Ammon's horn (tissue), 1 donor: ENCODE data around the gene GPM6B.
A peak's percentile ranks its signal among the peaks of the same experiment; 100 is the strongest.

Experiments
- DNase-seq: peaks from one replicate; pipeline ENCODE4 v3.0.0-alpha.2; 2016; ENCODE audit warnings: low spot score

The GPM6B gene

DNA sequence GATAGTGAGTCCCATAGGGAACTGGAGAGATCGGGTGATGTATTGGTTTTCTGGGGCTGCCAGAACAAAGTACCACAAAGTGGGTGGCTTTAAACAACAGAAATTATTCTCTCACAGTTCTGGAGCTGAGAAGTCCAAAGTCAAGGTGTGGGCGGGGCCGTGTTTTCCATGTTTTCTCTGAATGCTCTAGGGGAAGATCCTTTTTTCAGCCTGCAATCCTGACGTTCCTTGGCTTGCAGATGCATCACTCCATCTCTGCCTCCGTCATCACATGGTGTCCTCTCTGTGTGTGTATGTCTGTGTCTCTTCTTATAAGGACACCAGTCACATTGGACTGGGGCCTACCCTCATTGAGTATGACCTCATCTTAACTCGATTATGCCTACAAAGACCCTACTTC lies 7.9 kb upstream of the GPM6B start:
- no peak for DNase-seq

GRCh38 chrX:13821738-13822137 lies 4.8 kb upstream of the GPM6B start:
- no peak for DNase-seq

GRCh38 chrX:13816176-13816575 lies 717 bp downstream of the GPM6B start:
- DNase-seq = no peak

GRCh38 chrX:13815664-13816063 lies 1.2 kb downstream of the GPM6B start:
- no peak for DNase-seq

GRCh38 chrX:13808865-13809264 lies 8.0 kb downstream of the GPM6B start:
- no peak for DNase-seq

DNA sequence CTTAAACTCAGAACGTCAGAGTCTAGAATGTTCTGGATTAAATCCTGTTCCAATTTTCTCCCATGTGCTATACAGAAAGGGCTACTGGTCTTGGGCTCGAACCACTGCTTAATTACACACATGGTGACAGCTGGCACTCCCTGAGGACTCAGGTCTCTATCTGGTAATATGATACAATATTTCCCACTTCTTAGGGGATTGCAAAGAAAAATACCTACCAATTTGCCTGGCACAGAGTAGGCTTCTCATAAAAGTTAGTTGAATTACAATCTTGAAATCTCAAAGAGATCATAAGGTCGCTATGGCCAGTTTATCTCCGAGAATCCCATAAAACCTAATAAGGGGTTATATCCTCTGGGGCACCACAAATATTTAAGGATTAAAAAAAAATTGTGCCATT lies 8.6 kb downstream of the GPM6B start:
- no peak for DNase-seq

GRCh38 chrX:13805241-13805640 lies 11.7 kb downstream of the GPM6B start:
- no peak for DNase-seq

GRCh38 chrX:13803116-13803515 lies 13.8 kb downstream of the GPM6B start:
- no peak for DNase-seq

DNA sequence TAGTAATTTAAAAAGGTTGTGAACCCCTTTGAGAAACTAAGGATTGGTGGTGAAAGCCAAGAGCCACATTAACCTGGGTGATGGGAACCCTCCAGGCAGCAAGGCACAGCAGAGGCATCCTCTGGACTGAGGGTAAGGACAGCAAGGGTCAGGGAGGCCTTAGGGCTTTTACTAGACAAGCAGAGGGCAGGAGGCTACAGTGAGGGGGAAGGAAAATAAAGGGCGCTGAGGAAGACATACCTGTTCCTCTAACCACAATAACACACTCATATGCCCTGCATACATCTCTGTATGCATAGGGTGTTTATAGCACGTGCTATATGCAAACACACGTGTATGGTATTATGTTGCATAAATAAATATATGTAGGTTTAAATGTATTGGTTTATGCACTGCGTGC lies 18.7 kb downstream of the GPM6B start:
- DNase-seq = no peak

DNA sequence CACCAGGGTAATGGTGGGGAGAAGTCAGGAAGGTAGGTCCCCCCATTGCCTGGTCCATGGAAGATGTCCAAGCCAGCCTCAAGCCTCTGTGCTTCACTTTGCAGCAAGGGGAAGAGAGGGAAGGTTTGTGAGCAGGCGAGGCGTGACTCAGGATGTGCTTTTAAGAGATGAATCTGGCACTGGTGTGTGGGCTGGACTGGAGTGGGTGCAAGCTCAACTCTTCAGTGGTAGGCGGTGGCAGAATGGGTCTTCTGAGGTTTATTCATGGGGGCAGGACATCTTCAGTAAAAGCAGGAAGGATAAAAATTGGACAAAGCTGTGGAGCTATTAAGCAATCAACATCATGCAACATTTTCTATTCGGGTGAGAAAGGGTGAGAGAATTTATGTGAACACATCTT lies 19.4 kb downstream of the GPM6B start:
- peak; percentile 31 for DNase-seq

GRCh38 chrX:13794417-13794816 lies 22.5 kb downstream of the GPM6B start:
- no peak for DNase-seq

DNA sequence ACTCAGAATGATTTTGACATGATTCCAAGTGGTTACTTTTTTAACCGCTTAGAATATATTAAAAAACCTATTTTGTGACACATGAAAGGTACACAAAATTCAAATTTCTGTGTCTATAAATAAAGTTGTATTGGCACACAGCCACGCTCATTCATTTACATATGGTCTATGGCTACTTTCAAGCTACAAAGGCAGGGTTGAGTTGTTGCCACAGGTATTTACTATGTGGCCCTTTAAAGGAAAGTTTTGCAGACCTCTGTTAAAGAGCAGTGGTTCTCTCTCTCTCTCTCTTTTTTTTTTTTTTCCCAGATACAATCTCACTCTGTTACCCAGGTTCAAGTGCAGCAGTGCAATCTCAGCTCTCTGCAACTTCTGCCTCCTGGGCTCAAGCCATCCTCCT lies 23.0 kb downstream of the GPM6B start:
- DNase-seq = no peak

GRCh38 chrX:13791559-13791958 lies 25.3 kb downstream of the GPM6B start:
- peak; percentile 88 for DNase-seq

- DNase-seq = no peak
These were observed 25.7 kb downstream of the GPM6B start for GRCh38 chrX:13791145-13791544.

- DNase-seq = no peak
These were observed 26.4 kb downstream of the GPM6B start for GRCh38 chrX:13790206-13791131.

DNA sequence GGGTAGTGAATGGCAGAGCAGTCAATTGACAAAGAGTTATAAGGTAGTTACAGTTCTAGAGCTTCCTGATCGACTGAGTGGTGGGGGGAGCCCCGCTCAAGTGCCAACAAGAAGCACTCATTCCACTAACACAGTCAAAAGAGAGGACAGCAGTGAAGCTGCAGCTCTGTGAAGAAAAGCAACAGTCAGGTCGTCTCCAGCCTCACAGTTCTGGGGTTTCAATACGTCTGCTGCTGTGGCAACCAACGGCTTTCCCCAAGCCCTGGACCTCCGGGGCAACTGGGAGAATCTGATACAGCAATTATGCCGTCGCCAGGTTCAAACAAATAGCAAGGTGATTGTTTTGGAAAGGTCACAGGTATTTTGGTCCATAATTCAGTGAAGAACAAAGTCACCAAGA lies 30.8 kb downstream of the GPM6B start:
- DNase-seq = no peak

DNA sequence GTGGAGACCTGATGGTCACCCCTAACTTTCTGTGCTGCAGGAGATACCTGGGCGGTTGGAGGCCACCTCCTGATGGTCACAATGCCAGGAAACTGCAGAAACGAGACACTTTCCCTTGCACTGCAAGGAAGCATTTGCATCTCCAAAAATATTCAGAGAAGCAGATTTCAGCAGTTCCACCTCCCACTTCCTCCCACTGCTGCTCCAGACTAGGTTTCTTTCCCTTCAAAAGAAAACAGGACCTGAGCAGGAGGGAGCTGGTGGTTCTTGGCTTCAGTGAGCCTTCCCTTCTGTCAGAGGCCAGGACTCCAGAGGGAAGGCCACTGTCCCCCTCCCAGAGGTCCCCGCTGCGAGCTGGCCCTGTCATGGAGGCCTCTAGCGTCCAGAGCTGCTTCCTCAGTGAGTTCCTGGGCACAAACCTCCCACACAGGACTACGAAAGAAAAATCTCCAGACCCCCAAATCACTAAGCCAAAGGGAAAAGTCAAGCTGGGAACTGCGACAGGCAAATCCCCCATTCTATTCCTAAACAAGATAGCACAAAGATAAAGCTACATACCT lies 35.9 kb downstream of the GPM6B start:
- no peak for DNase-seq

GRCh38 chrX:13778916-13779315 lies 38.0 kb downstream of the GPM6B start:
- DNase-seq = no peak

DNA sequence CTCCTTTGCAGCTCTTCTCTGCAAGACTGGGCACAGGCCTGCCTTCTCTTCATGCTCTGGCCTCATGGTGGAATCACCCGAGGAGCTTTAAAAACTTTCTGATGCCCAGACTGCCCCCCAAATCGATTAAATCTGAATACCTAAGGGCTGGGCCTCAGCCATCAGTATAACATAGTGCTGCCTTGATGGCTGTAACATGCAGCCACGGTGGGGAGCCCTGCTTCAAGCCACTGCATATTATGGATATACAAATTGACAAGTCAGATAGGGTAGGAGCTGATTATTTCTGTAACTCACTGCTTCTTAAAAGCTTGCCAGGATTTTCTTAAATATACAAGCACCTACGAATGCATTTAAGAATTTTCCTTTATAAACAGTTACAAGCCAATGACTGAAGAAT lies 40.5 kb downstream of the GPM6B start:
- no peak for DNase-seq

DNA sequence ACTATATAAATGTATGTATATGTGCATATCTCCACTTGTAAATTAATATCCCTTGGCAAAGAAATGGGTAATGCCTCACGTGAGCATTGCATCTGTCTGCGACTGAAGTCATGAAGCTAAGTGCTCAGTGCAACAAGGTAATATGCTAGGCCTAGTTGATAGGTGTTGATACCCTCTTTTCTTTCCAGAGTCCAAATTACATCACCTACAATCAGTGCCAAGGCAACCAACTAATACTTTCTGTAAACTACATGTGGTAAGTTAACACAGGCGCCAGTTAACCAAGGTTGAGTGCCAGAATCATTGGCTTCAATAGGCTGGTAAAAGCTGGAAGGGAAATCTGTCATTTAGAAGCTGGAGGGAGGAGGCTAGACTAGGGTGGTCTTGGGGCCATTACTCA lies 41.1 kb downstream of the GPM6B start:
- no peak for DNase-seq

GRCh38 chrX:13774696-13775095 lies 42.2 kb downstream of the GPM6B start:
- no peak for DNase-seq

GRCh38 chrX:13770013-13770535 lies 46.8 kb downstream of the GPM6B start:
- no peak for DNase-seq

- no peak for DNase-seq
These were observed 48.0 kb downstream of the GPM6B start for GRCh38 chrX:13768939-13769338.

GRCh38 chrX:13764765-13765164 lies 52.1 kb downstream of the GPM6B start:
- peak; percentile 72 for DNase-seq
